Vagina (tissue), 2 donors: ENCODE measurements around the gene CDC34. TPM values are rescaled to one million over a fixed set of nuclear protein-coding genes. Genes with fewer than 3 reads are reported as not detected.

Experiments
- DNase-seq, 2 donors: peaks; one replicate each; pipeline ENCODE4 v3.0.0-alpha.2; 2017; ENCODE audit errors: extremely low spot score in 2 of 2
- H3K27ac ChIP-seq: fragments of 200-600 bp; sonication (generic); one replicate; pipeline ENCODE4 v1.5.1; 2019
- H3K27me3 ChIP-seq: fragments of 200-600 bp; sonication (generic); one replicate; pipeline ENCODE4 v1.5.1; 2019
- H3K36me3 ChIP-seq, 2 donors: fragments of 200-600 bp; sonication (generic); one replicate each; pipeline ENCODE4 v1.5.1; 2017 to 2019
- H3K4me1 ChIP-seq: fragments of 200-600 bp; sonication (generic); one replicate; pipeline ENCODE4 v1.5.1; 2019
- H3K4me3 ChIP-seq, 2 donors: fragments of 200-600 bp; sonication (generic); 1 replicate in 1 of 2; 2 replicates in 1 of 2; pipeline ENCODE4 v1.5.1; 2016 to 2019
- H3K9me3 ChIP-seq: fragments of 200-600 bp; sonication (generic); one replicate; pipeline ENCODE4 v1.5.1; 2019
- CTCF ChIP-seq, 3 experiments: fragments of 450-650 bp in 2 of 3; fragments of 200-600 bp in 1 of 3; sonication (generic) in 1 of 3; IDR thresholded peaks; one replicate each; pipeline ENCODE4 v1.5.1; 2017 to 2019; ENCODE audit warnings: antibody characterized with exemption in 3 of 3, mild to moderate bottlenecking in 2 of 3, moderate library complexity in 2 of 3
- POLR2A ChIP-seq, 2 donors: fragments of 450-650 bp; IDR thresholded peaks; one replicate each; pipeline ENCODE4 v1.6.1; 2017; ENCODE audit warnings: antibody characterized with exemption in 2 of 2, mild to moderate bottlenecking in 2 of 2, moderate library complexity in 2 of 2
- POLR2AphosphoS5 ChIP-seq, 2 donors: sonication (generic); formaldehyde crosslinking; IDR thresholded peaks; one replicate each; pipeline ENCODE4 v1.9.0; 2017; ENCODE audit warnings: antibody characterized with exemption in 2 of 2, mild to moderate bottlenecking in 2 of 2, low read depth in 1 of 2; ENCODE audit not compliant: insufficient read depth in 1 of 2
- intact Hi-C: fragments of 100-400 bp; cut with DNase I; formaldehyde crosslinking; loops from one replicate; pipeline ENCODE4 v1.15.1; 2023
- total RNA-seq: library from RNA; depleted of rRNA; stranded (reverse); fragments of >200 nt; gene quantifications from one replicate; pipeline ENCODE4 v1.2.3, GENCODE V29; 2016

CDC34 gene
- total RNA-seq, 1 donor from 2014 or later, result 62.6 TPM

DNA sequence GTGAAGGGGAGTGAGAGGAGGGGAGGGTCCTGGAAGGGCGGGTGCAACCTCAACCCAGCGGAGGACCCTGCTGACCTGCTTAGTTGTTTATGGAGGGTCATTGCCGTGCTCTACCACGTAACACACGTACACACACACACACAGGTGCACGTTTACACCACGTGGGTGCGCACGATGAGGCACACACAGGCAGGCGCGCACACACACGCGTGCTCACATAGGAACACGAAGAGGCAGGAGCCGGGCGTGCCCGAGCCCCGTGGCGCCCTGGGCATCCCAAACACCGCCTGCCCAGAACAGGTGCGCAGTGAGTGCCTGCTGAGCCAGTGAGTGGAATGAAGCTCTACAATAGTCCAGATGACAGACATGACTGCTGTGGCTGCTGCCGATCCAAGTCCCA, 46.5 kb upstream of the CDC34 start:
- TF ChIP-seq POLR2AphosphoS5 (IDR thresholded peaks at IDR 0.05; ENCODE audit: insufficient read depth in 1 of 2, low read depth in 1 of 2), result no peak
- TF ChIP-seq POLR2A (IDR thresholded peaks at IDR 0.05), result no peak
- TF ChIP-seq CTCF (IDR thresholded peaks at IDR 0.05), result no peak
- no peak overlapping the region for H3K27ac ChIP-seq
- H3K4me1 ChIP-seq, result peaks cover 18% of the 10 kb centered on the region
- H3K27me3 ChIP-seq, result no peaks in the 10 kb centered on the region
- H3K4me3 ChIP-seq, result no peak overlapping the region
- intact Hi-C loops, result no loop called here
- H3K36me3 ChIP-seq, result no peaks in the 10 kb centered on the region
- no peaks in the 10 kb centered on the region for H3K9me3 ChIP-seq
- no peak for DNase-seq

- Histone ChIP-seq H3K4me3 (no peak overlapping the region), H3K27ac (peak overlapping the region; percentile 36)
- no peak for DNase-seq
Observed at GRCh38 chr19:485583-486236, 45.9 kb upstream of the CDC34 start.

GRCh38 chr19:488505-489417, 42.8 kb upstream of the CDC34 start:
- Histone ChIP-seq H3K4me1 (peaks cover 18% of the 10 kb centered on the region), H3K27ac (peak overlapping the region; percentile 91), H3K36me3 (no peaks in the 10 kb centered on the region), H3K4me3 (peak overlapping the region; percentile 77 to 95), H3K27me3 (no peaks in the 10 kb centered on the region), H3K9me3 (no peaks in the 10 kb centered on the region)
- intact Hi-C loops, result no loop called here
- no peak for DNase-seq
- TF ChIP-seq CTCF (IDR thresholded peaks at IDR 0.05), result peak in 1 of 3 experiments; percentile 11
- peak in 1 of 2 donors; percentile 72 for TF ChIP-seq POLR2A (IDR thresholded peaks at IDR 0.05)
- peak; percentile 46 to 53 for TF ChIP-seq POLR2AphosphoS5 (IDR thresholded peaks at IDR 0.05; ENCODE audit: insufficient read depth in 1 of 2, low read depth in 1 of 2)

More at GRCh38 chr19:485583-486236, 45.9 kb upstream of the CDC34 start:
- no peaks in the 10 kb centered on the region for H3K9me3 ChIP-seq
- H3K36me3 ChIP-seq, result no peaks in the 10 kb centered on the region
- intact Hi-C loops, result no loop called here
- peaks cover 18% of the 10 kb centered on the region for H3K4me1 ChIP-seq
- no peaks in the 10 kb centered on the region for H3K27me3 ChIP-seq
- TF ChIP-seq POLR2AphosphoS5 (IDR thresholded peaks at IDR 0.05; ENCODE audit: insufficient read depth in 1 of 2, low read depth in 1 of 2) (peak in 1 of 2 donors; percentile 82), CTCF (IDR thresholded peaks at IDR 0.05) (no peak)

- intact Hi-C loops, result no loop called here
- no peak for DNase-seq
- TF ChIP-seq POLR2A (IDR thresholded peaks at IDR 0.05), result no peak
- Histone ChIP-seq H3K4me3 (peak overlapping the region; percentile 77 to 95), H3K9me3 (no peaks in the 10 kb centered on the region), H3K4me1 (peaks cover 18% of the 10 kb centered on the region), H3K36me3 (no peaks in the 10 kb centered on the region), H3K27ac (peak overlapping the region; percentile 91), H3K27me3 (no peaks in the 10 kb centered on the region)
Observed at GRCh38 chr19:489418-490196, 42.0 kb upstream of the CDC34 start.

DNA sequence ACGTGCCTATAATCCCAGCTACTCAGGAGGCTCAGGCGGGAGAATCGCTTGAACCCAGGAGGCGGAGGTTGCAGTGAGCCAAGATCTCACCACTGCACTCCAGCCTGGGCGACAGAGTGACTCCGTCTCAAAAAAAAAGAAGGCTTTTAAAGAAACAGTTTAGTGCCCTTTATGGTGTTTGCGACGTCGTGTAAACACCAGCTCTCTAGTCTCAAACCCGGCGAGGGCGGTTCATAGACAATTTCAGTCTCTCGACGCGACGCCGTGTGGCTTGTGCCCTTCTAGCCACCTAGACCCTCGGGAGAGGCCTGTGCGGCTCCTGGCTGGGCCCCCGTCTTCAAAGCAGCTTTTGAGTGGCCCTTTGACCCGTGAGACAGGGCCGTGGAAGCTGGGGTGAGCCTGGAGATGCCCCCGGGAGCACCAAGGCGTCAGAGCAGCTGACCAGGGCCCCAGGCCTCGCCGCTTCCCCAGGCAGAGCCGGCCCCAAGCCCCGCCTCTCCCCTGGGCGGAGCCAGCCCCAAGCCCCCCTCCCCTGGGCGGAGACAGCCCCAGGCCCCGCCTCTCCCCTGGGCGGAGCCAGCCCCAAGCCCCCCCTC, 40.3 kb upstream of the CDC34 start:
- no peak overlapping the region for H3K27ac ChIP-seq
- no peak overlapping the region for H3K4me3 ChIP-seq
- peaks cover 18% of the 10 kb centered on the region for H3K4me1 ChIP-seq
- intact Hi-C loops, result no loop called here
- H3K36me3 ChIP-seq, result no peaks in the 10 kb centered on the region
- no peaks in the 10 kb centered on the region for H3K9me3 ChIP-seq
- no peak for DNase-seq
- TF ChIP-seq POLR2AphosphoS5 (IDR thresholded peaks at IDR 0.05; ENCODE audit: insufficient read depth in 1 of 2, low read depth in 1 of 2) (no peak), CTCF (IDR thresholded peaks at IDR 0.05) (no peak), POLR2A (IDR thresholded peaks at IDR 0.05) (no peak)
- peaks cover 4% of the 10 kb centered on the region for H3K27me3 ChIP-seq
